A549 (cell line): Measurements from ENCODE around the gene TBX6. TPM values are rescaled to one million over a fixed set of nuclear protein-coding genes. Genes with fewer than 3 reads are reported as not detected.
A peak's percentile ranks its signal among the peaks of the same experiment; 100 is the strongest.

ENCODE experiments used
- ATAC-seq, 2 experiments: fragments of 200-7000 bp in 1 of 2; fragments of >200 bp in 1 of 2; cut with Nextera tagmentation in 1 of 2; cut with Tn5 transposase in 1 of 2; 3 replicates each; pipeline versions ENCODE4 v1.8.0 to v1.9.1; 2018 to 2020; ENCODE audit warnings: mild to moderate bottlenecking in 1 of 2, moderate library complexity in 1 of 2
- CTCF ChIA-PET: fragments of 300-600 bp; sonication (Branson Sonifier 250); formaldehyde crosslinking; extraction: SDS; loops from one replicate; lab custom pipeline; 2021; ENCODE audit warnings: antibody characterized with exemption, inconsistent platforms; lab: Yijun Ruan, JAX
- POLR2A ChIA-PET: fragments of 350-600 bp; formaldehyde crosslinking; extraction: SDS; loops from one replicate; lab custom pipeline; 2021; ENCODE audit warnings: antibody characterized with exemption, inconsistent platforms; lab: Yijun Ruan, JAX
- DNase-seq, 2 experiments: peaks; one replicate each; pipeline versions ENCODE4 v3.0.0 to v3.0.0-alpha.2; 2011 to 2016; ENCODE audit warnings: low read depth in 1 of 2, low spot score in 1 of 2
- FAIRE-seq: peaks from 2 replicates; lab custom pipeline; 2011; peaks lifted over from hg19 to GRCh38; lab: Jason Lieb, UNC
- H3K27ac ChIP-seq, 2 experiments: fragments of >200 bp; sonication (Bioruptor Twin); formaldehyde crosslinking; 3 replicates each; pipeline ENCODE4 v1.5.1; 2016 to 2017
- H3K4me1 ChIP-seq: fragments of >200 bp; sonication (Bioruptor Twin); formaldehyde crosslinking; 3 replicates; pipeline ENCODE4 v1.6.1; 2016
- H3K4me2 ChIP-seq: fragments of >200 bp; sonication (Bioruptor Twin); formaldehyde crosslinking; 3 replicates; pipeline ENCODE4 v1.6.1; 2016
- H3K4me3 ChIP-seq: fragments of >200 bp; sonication (Bioruptor Twin); formaldehyde crosslinking; 3 replicates; pipeline ENCODE4 v1.5.1; 2016
- H3K9me3 ChIP-seq: fragments of >200 bp; sonication (Bioruptor Twin); formaldehyde crosslinking; 3 replicates; pipeline ENCODE4 v1.6.1; 2016
- BHLHE40 ChIP-seq: IDR thresholded peaks from 2 replicates; pipeline ENCODE4 v1.6.1; 2012; ENCODE audit warnings: low read depth, low read length, inconsistent platforms
- CEBPB ChIP-seq, 2 experiments: fragments of >200 bp in 1 of 2; sonication (Bioruptor Twin) in 1 of 2; formaldehyde crosslinking in 1 of 2; IDR thresholded peaks; 2 replicates each; pipeline ENCODE4 v1.6.1; 2012 to 2016
- CHD4 ChIP-seq: fragments of 200-600 bp; sonication (generic); IDR thresholded peaks from 2 replicates; pipeline ENCODE4 v1.6.1; 2016; ENCODE audit warnings: antibody characterized with exemption, mild to moderate bottlenecking, borderline replicate concordance
- FOSB ChIP-seq: fragments of 250-450 bp; sonication (Bioruptor Pico); IDR thresholded peaks from 2 replicates; pipeline ENCODE4 v1.5.0; 2020; ENCODE audit warnings: mild to moderate bottlenecking, moderate library complexity
- HDAC2 ChIP-seq: fragments of 200-600 bp; sonication (generic); IDR thresholded peaks from 2 replicates; pipeline ENCODE4 v1.6.1; 2016
- HOXA7 ChIP-seq: fragments of 250-450 bp; sonication (Bioruptor Pico); IDR thresholded peaks from 2 replicates; pipeline ENCODE4 v1.5.0; 2020; ENCODE audit warnings: mild to moderate bottlenecking, moderate library complexity
- HOXB13 ChIP-seq: fragments of 250-450 bp; sonication (Bioruptor Pico); IDR thresholded peaks from 2 replicates; pipeline ENCODE4 v1.5.0; 2020; ENCODE audit warnings: low read depth, mild to moderate bottlenecking, moderate library complexity
- KDM1A ChIP-seq: fragments of 200-600 bp; sonication (generic); IDR thresholded peaks from 2 replicates; pipeline ENCODE4 v1.6.1; 2016; ENCODE audit warnings: low read depth, mild to moderate bottlenecking
- MYC ChIP-seq: IDR thresholded peaks from 2 replicates; pipeline ENCODE4 v1.6.1; 2012; ENCODE audit warnings: mild to moderate bottlenecking, inconsistent platforms, low read length, improper control_type of control experiment, borderline replicate concordance
- NFE2L2 ChIP-seq: fragments of 150-350 bp; conservative IDR thresholded peaks from 2 replicates; pipeline ENCODE4 v1.6.1; 2014; ENCODE audit warnings: low read length
- PHF8 ChIP-seq: fragments of 200-600 bp; sonication (generic); IDR thresholded peaks from 2 replicates; pipeline ENCODE4 v1.6.1; 2016; ENCODE audit warnings: low read depth, mild to moderate bottlenecking, antibody characterized with exemption, moderate library complexity, borderline replicate concordance
- POLR2A ChIP-seq: IDR thresholded peaks from 2 replicates; pipeline ENCODE4 v1.6.1; 2012; ENCODE audit warnings: mild to moderate bottlenecking, low read length
- RFX5 ChIP-seq: fragments of 450-650 bp; IDR thresholded peaks from 2 replicates; pipeline ENCODE4 v1.7.1; 2014; ENCODE audit warnings: antibody characterized with exemption, mild to moderate bottlenecking, moderate library complexity
- RNF2 ChIP-seq: fragments of 200-600 bp; sonication (generic); IDR thresholded peaks from 2 replicates; pipeline ENCODE4 v1.6.1; 2016; ENCODE audit warnings: low read depth, mild to moderate bottlenecking, antibody characterized with exemption, moderate library complexity, borderline replicate concordance
- SMC3 ChIP-seq: fragments of >200 bp; sonication (Bioruptor Twin); formaldehyde crosslinking; IDR thresholded peaks from 3 replicates; pipeline ENCODE4 v1.6.1; 2018; ENCODE audit warnings: inconsistent platforms
- SREBF2 ChIP-seq: fragments of 450-650 bp; IDR thresholded peaks from 2 replicates; pipeline ENCODE4 v1.6.1; 2014; ENCODE audit warnings: mild to moderate bottlenecking, moderate library complexity
- TP53 ChIP-seq: fragments of 250-450 bp; sonication (Bioruptor Pico); IDR thresholded peaks from 2 replicates; pipeline ENCODE4 v1.5.0; 2021; ENCODE audit warnings: mild to moderate bottlenecking, moderate library complexity
- ZSCAN20 ChIP-seq: fragments of 250-450 bp; sonication (Bioruptor Pico); IDR thresholded peaks from 2 replicates; pipeline ENCODE4 v1.8.0; 2022; ENCODE audit warnings: mild to moderate bottlenecking, moderate library complexity
- WGBS: methylation state at CpG from one replicate; pipeline ENCODE4 v1.1.6; 2017; ENCODE audit errors: missing lambda C conversion rate; 5-methylcytosine and 5-hydroxymethylcytosine counted together
- polyA plus RNA-seq, 4 experiments: library from polyadenylated mRNA; depleted of rRNA in 3 of 4; stranded (reverse); fragments of >200 nt; fragmentation: RNase III in 1 of 4; extraction: RNeasy Plus Mini Kit Qiagen cat#74134 plus additional on column Dnase treatment in 1 of 4; gene quantifications; 2 replicates in 3 of 4; 3 replicates in 1 of 4; pipeline ENCODE4 v1.2.3, GENCODE V29; 2011 to 2017
- TF ChIP-seq, protein P1 (sequence below): fragments of 150-350 bp; IDR thresholded peaks from 2 replicates; pipeline ENCODE4 v1.6.1; 2014; ENCODE audit warnings: low read depth, mild to moderate bottlenecking, low read length
- TF ChIP-seq, protein P2 (sequence below): IDR thresholded peaks from 2 replicates; pipeline ENCODE4 v1.6.1; 2012
- TF ChIP-seq, protein P3 (sequence below): fragments of 250-450 bp; sonication (Bioruptor Pico); IDR thresholded peaks from 2 replicates; pipeline ENCODE4 v1.5.0; 2020; ENCODE audit warnings: low read depth, mild to moderate bottlenecking, moderate library complexity
- TF ChIP-seq, protein P4 (sequence below): fragments of >200 bp; sonication (Bioruptor Twin); formaldehyde crosslinking; IDR thresholded peaks from 3 replicates; pipeline ENCODE4 v1.5.1; 2016

Gene TBX6
- polyA plus RNA-seq, 2 of the 4 experiments (the other 2 are of a cell fraction) = 0.14 to 0.63 TPM

DNA sequence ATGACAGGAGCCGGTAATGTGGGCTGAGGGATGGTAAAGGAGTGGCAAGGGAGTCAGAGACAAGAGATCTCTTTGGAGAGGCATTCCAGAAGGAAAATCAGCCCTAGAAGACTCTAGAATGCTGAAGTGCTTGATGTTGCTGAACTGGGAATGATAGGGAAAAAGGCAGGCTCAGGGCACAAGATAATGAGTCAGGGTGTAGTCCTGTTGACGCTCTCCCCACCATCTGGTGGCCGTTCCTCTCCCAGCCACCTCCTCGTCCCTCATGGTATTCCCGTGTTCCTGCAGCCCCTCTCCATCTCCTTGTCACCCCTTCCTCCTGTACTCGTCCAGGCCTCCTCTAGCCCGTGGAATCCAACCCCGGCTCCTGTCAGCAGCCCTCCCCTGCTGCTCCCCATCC, 37.3 kb downstream of the TBX6 start:
- ChIA-PET CTCF (interaction anchor here (0.9 to 7.3 kb wide), 11 partner anchors 11 to 356 kb away, joined by 3 to 44 read pairs (median 5); partner anchors contain the start of genes ALDOA, PPP4C, TBX6 and TLCD3B), POLR2A (interaction anchor here (1.3 to 4.6 kb wide), 2 partner anchors 10 to 12 kb away, joined by 3 to 51 read pairs; partner anchors contain the start of gene ALDOA)
- Histone ChIP-seq H3K4me1 (peaks cover 22% of the 10 kb centered on the region), H3K4me2 (peak overlapping the region; percentile 96), H3K9me3 (no peaks in the 10 kb centered on the region), H3K27ac (peak overlapping the region in 1 of 2 experiments; percentile 88; a peak in 2 of 6 replicates), H3K4me3 (no peak overlapping the region)
- ATAC-seq (peak in 1 of 2 experiments; percentile 3; a peak in 2 of 6 replicates), DNase-seq (no peak), FAIRE-seq (no peak)
- no peak for TF ChIP-seq CHD4
- TF ChIP-seq FOSB (CRISPR knock-in tag) = no peak
- TF ChIP-seq MYC = no peak
- TF ChIP-seq, protein P1, sequence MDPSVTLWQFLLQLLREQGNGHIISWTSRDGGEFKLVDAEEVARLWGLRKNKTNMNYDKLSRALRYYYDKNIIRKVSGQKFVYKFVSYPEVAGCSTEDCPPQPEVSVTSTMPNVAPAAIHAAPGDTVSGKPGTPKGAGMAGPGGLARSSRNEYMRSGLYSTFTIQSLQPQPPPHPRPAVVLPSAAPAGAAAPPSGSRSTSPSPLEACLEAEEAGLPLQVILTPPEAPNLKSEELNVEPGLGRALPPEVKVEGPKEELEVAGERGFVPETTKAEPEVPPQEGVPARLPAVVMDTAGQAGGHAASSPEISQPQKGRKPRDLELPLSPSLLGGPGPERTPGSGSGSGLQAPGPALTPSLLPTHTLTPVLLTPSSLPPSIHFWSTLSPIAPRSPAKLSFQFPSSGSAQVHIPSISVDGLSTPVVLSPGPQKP = no peak
- TF ChIP-seq, protein P2, sequence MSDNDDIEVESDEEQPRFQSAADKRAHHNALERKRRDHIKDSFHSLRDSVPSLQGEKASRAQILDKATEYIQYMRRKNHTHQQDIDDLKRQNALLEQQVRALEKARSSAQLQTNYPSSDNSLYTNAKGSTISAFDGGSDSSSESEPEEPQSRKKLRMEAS = no peak
- TF ChIP-seq SMC3 = no peak
- no peak for TF ChIP-seq PHF8
- no peak for TF ChIP-seq KDM1A
- no peak for TF ChIP-seq CEBPB (IDR thresholded peaks at IDR 0.05)
- TF ChIP-seq NFE2L2 = no peak
- no peak for TF ChIP-seq HDAC2
- TF ChIP-seq SREBF2 = no peak
- TF ChIP-seq RFX5 = no peak
- 72% methylated on average over 8 of the region's 8 CpGs for WGBS

DNA sequence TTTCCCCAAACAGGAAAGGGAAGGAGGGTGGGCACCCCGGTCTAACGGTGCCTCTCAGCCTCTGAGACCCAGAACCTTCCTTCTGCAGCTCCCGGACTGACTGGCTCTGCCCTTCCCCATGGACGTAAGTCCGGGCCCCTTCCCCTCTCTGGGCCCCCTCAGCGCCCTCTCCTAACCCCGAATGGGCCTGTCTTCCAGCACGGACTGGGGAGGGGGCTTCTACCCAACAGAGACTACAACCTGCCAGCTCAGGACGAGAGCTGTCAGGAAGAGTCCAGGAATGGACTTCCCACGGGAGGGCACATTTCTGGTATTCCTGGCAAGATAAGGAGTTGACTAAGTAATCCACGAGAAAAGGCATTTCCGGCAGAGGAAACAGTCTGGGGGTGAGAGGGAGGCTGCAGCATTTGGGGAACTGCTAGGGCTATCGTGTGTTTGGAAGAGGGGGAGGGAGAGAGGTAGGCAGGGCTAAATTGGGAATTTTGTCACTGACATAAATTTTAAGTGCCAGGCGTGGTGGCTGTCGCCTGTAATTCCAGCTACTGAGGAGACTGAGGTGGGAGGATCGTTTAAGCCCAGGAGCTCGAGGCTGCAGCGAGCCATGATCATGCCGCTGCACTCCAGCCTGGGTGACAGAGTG, 38.2 kb downstream of the TBX6 start:
- POLR2A ChIA-PET = interaction anchor here (1.0 to 4.6 kb wide), 2 partner anchors 13 to 39 kb away, joined by 3 to 51 read pairs; partner anchors contain the start of gene ALDOA
- Histone ChIP-seq H3K4me3 (peak overlapping the region; percentile 81), H3K9me3 (no peaks in the 10 kb centered on the region), H3K4me2 (peak overlapping the region; percentile 96), H3K4me1 (peaks cover 22% of the 10 kb centered on the region), H3K27ac (peak overlapping the region; percentile 69 to 88)
- peak; percentile 23 to 42; a peak in 5 of 6 replicates for ATAC-seq
- TF ChIP-seq RNF2 = no peak
- no peak for TF ChIP-seq ZSCAN20 (CRISPR knock-in tag)
- no peak for TF ChIP-seq HDAC2
- TF ChIP-seq, protein P3, sequence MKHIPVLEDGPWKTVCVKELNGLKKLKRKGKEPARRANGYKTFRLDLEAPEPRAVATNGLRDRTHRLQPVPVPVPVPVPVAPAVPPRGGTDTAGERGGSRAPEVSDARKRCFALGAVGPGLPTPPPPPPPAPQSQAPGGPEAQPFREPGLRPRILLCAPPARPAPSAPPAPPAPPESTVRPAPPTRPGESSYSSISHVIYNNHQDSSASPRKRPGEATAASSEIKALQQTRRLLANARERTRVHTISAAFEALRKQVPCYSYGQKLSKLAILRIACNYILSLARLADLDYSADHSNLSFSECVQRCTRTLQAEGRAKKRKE (CRISPR knock-in tag) = no peak
- no peak for TF ChIP-seq TP53 (CRISPR knock-in tag)
- TF ChIP-seq BHLHE40 = no peak
- TF ChIP-seq, protein P4, sequence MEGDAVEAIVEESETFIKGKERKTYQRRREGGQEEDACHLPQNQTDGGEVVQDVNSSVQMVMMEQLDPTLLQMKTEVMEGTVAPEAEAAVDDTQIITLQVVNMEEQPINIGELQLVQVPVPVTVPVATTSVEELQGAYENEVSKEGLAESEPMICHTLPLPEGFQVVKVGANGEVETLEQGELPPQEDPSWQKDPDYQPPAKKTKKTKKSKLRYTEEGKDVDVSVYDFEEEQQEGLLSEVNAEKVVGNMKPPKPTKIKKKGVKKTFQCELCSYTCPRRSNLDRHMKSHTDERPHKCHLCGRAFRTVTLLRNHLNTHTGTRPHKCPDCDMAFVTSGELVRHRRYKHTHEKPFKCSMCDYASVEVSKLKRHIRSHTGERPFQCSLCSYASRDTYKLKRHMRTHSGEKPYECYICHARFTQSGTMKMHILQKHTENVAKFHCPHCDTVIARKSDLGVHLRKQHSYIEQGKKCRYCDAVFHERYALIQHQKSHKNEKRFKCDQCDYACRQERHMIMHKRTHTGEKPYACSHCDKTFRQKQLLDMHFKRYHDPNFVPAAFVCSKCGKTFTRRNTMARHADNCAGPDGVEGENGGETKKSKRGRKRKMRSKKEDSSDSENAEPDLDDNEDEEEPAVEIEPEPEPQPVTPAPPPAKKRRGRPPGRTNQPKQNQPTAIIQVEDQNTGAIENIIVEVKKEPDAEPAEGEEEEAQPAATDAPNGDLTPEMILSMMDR = no peak
- no peak for TF ChIP-seq PHF8
- TF ChIP-seq RFX5 = no peak
- TF ChIP-seq HOXA7 = no peak
- no peak for TF ChIP-seq POLR2A
- TF ChIP-seq CEBPB (IDR thresholded peaks at IDR 0.05) = no peak
- no peak for TF ChIP-seq HOXB13
- no peak for TF ChIP-seq MYC
- CTCF ChIA-PET = interaction anchor here (0.8 to 4.6 kb wide), 9 partner anchors 10 to 263 kb away, joined by 3 to 44 read pairs (median 3); partner anchors contain the start of genes ALDOA, KIF22 and TBX6
- 11% methylated on average over 17 of the region's 19 CpGs for whole genome bisulfite sequencing
- no peak for DNase-seq
- FAIRE-seq = no peak
